GM12878 (cell line): Measurements from ENCODE around the gene ZBTB49. TPM values are rescaled to one million over a fixed set of nuclear protein-coding genes. Genes with fewer than 3 reads are reported as not detected.

Experiments used
- ATAC-seq: fragments of 200-7000 bp; cut with Tn5 transposase; 3 replicates; pipeline ENCODE4 v1.9.1; 2020; ENCODE audit warnings: mild to moderate bottlenecking, moderate library complexity
- Bru-seq: library from RNA; stranded (reverse); fragments of 400-500 nt; gene quantifications from one replicate; lab custom pipeline; 2021; lab: Mats Ljungman, UMichigan
- BruChase-seq, 2 experiments: library from RNA; stranded (reverse); fragments of 400-500 nt; gene quantifications; one replicate each; lab custom pipeline; 2021; lab: Mats Ljungman, UMichigan
- BruUV-seq: library from RNA; stranded (reverse); fragments of 400-500 nt; replicated peaks from 2 replicates; lab custom pipeline; 2021; lab: Mats Ljungman, UMichigan
- CTCF ChIA-PET: fragments of 300-600 bp; sonication (Branson Sonifier 250); formaldehyde crosslinking; extraction: SDS; loops from one replicate; lab custom pipeline; 2021; ENCODE audit warnings: inconsistent platforms; lab: Yijun Ruan, JAX
- POLR2A ChIA-PET: fragments of 350-600 bp; formaldehyde crosslinking; extraction: SDS; loops from one replicate; lab custom pipeline; 2021; ENCODE audit warnings: inconsistent platforms; lab: Charles Lee
- RAD21 ChIA-PET: fragments of 300-600 bp; sonication (Branson Sonifier 250); formaldehyde crosslinking; loops from one replicate; lab custom pipeline; 2023; ENCODE audit warnings: antibody characterized with exemption; ENCODE audit not compliant: unreplicated experiment; lab: Charles Lee
- SMC1A ChIA-PET: fragments of 300-600 bp; sonication (Branson Sonifier 250); formaldehyde crosslinking; loops from one replicate; lab custom pipeline; 2023; ENCODE audit not compliant: unreplicated experiment, uncharacterized antibody; lab: Charles Lee
- DNase-seq: peaks from one replicate; pipeline ENCODE4 v3.0.0-alpha.2; 2011; ENCODE audit warnings: low read depth, low spot score
- FAIRE-seq: peaks from 3 replicates; lab custom pipeline; 2011; peaks lifted over from hg19 to GRCh38; lab: Jason Lieb, UNC
- H2AFZ ChIP-seq: 2 replicates; pipeline ENCODE4 v1.6.0; 2011; ENCODE audit warnings: low read depth, low read length, control low read depth; ENCODE audit not compliant: control insufficient read depth
- H3K27ac ChIP-seq: 2 replicates; pipeline ENCODE4 v1.5.1; 2011; ENCODE audit warnings: control low read depth; ENCODE audit not compliant: control insufficient read depth, insufficient read depth
- H3K27me3 ChIP-seq, 2 experiments: replicated peaks in 1 of 2; 2 replicates each; pipeline versions ENCODE4 v1.6.0 to v1.6.1; 2011; ENCODE audit warnings: low read length in 1 of 2; ENCODE audit not compliant: control insufficient read depth in 2 of 2, insufficient read depth in 2 of 2
- H3K36me3 ChIP-seq, 2 experiments: 2 replicates each; pipeline ENCODE4 v1.5.1; 2011; ENCODE audit warnings: low read length in 1 of 2; ENCODE audit not compliant: control insufficient read depth in 2 of 2, insufficient read depth in 2 of 2
- H3K4me1 ChIP-seq: 2 replicates; pipeline ENCODE4 v1.6.1; 2011; ENCODE audit warnings: mild to moderate bottlenecking, low read length, moderate library complexity, mixed read lengths; ENCODE audit not compliant: control insufficient read depth, insufficient read depth
- H3K4me2 ChIP-seq: 2 replicates; pipeline ENCODE4 v1.6.0; 2011; ENCODE audit warnings: control low read depth; ENCODE audit not compliant: control insufficient read depth, insufficient read depth
- H3K4me3 ChIP-seq: fragments of 200-600 bp; sonication (generic); 2 replicates; pipeline ENCODE4 v1.5.1; 2016
- H3K79me2 ChIP-seq: 2 replicates; pipeline ENCODE4 v1.6.0; 2011; ENCODE audit warnings: low read length; ENCODE audit not compliant: control insufficient read depth, insufficient read depth
- H3K9ac ChIP-seq: 2 replicates; pipeline ENCODE4 v1.8.0; 2011; ENCODE audit warnings: low read length, control low read depth, mixed read lengths; ENCODE audit not compliant: control insufficient read depth, insufficient read depth
- H3K9me3 ChIP-seq: replicated peaks from 3 replicates; pipeline ENCODE4 v1.5.1; 2011; ENCODE audit warnings: mild to moderate bottlenecking, low read length; ENCODE audit not compliant: control insufficient read depth, insufficient read depth
- H4K20me1 ChIP-seq: 2 replicates; pipeline ENCODE4 v1.6.0; 2011; ENCODE audit not compliant: control insufficient read depth, insufficient read depth
- ASH2L ChIP-seq: fragments of 300-600, 200-600 bp; sonication (generic); IDR thresholded peaks from 2 replicates; pipeline ENCODE4 v1.6.1; 2017; ENCODE audit warnings: low read depth, mild to moderate bottlenecking, borderline replicate concordance
- ATF2 ChIP-seq: IDR thresholded peaks from 2 replicates; pipeline ENCODE4 v1.6.1; 2012; ENCODE audit warnings: low read length, inconsistent platforms
- BACH1 ChIP-seq: fragments of 450-650 bp; IDR thresholded peaks from 2 replicates; pipeline ENCODE4 v1.6.1; 2017; ENCODE audit warnings: mild to moderate bottlenecking, borderline replicate concordance
- CBFB ChIP-seq: IDR thresholded peaks from 2 replicates; pipeline ENCODE4 v1.6.1; 2016; ENCODE audit warnings: antibody characterized with exemption, low read depth
- CEBPB ChIP-seq, 2 experiments: fragments of 150-350 bp in 1 of 2; IDR thresholded peaks; 2 replicates each; pipeline ENCODE4 v1.6.1; 2012 to 2014; ENCODE audit warnings: low read depth in 2 of 2, low read length in 2 of 2, borderline replicate concordance in 1 of 2, inconsistent platforms in 1 of 2
- CHD1 ChIP-seq: IDR thresholded peaks from 2 replicates; pipeline ENCODE4 v1.6.1; 2012; ENCODE audit warnings: low read depth, low read length, improper control_type of control experiment
- CHD4 ChIP-seq: fragments of 200-600 bp; sonication (generic); IDR thresholded peaks from 2 replicates; pipeline ENCODE4 v1.6.1; 2016; ENCODE audit warnings: mild to moderate bottlenecking
- FOXK2 ChIP-seq: fragments of 450-650 bp; IDR thresholded peaks from 2 replicates; pipeline ENCODE4 v1.6.1; 2017; ENCODE audit warnings: mild to moderate bottlenecking, moderate library complexity
- HCFC1 ChIP-seq: fragments of 150-350 bp; IDR thresholded peaks from 2 replicates; pipeline ENCODE4 v1.6.1; 2014; ENCODE audit warnings: low read length
- JUND ChIP-seq: IDR thresholded peaks from 2 replicates; pipeline ENCODE4 v1.6.1; 2012; ENCODE audit warnings: low read depth, mild to moderate bottlenecking, low read length, improper control_type of control experiment, moderate library complexity
- KDM1A ChIP-seq: fragments of 200-600 bp; sonication (generic); IDR thresholded peaks from 2 replicates; pipeline ENCODE4 v1.6.1; 2016; ENCODE audit warnings: borderline replicate concordance
- MYC ChIP-seq: IDR thresholded peaks from 2 replicates; pipeline ENCODE4 v1.6.1; 2011; ENCODE audit warnings: mild to moderate bottlenecking, low read length, moderate library complexity, inconsistent platforms; ENCODE audit not compliant: insufficient read depth, insufficient replicate concordance, insufficient read length, severe bottlenecking
- SMAD1 ChIP-seq: fragments of 450-650 bp; IDR thresholded peaks from 2 replicates; pipeline ENCODE4 v1.6.1; 2018; ENCODE audit warnings: mild to moderate bottlenecking, low read depth; ENCODE audit not compliant: partially characterized antibody
- TCF3 ChIP-seq: IDR thresholded peaks from 2 replicates; pipeline ENCODE4 v1.6.1; 2012; ENCODE audit warnings: low read depth, mild to moderate bottlenecking, low read length, borderline replicate concordance; ENCODE audit not compliant: insufficient read depth
- YY1 ChIP-seq: IDR thresholded peaks from 2 replicates; pipeline ENCODE4 v1.6.1; 2011; ENCODE audit warnings: low read depth, mild to moderate bottlenecking, low read length
- ZNF622 ChIP-seq: fragments of 450-650 bp; IDR thresholded peaks from 2 replicates; pipeline ENCODE4 v1.6.1; 2017; ENCODE audit warnings: mild to moderate bottlenecking, inconsistent platforms
- WGBS: methylation state at CpG from one replicate; pipeline ENCODE4 v1.1.6; 2016; ENCODE audit warnings: low lambda C conversion rate; ENCODE audit not compliant: insufficient replicate concordance, insufficient coverage; ENCODE audit errors: missing lambda C conversion rate; 5-methylcytosine and 5-hydroxymethylcytosine counted together
- in situ Hi-C: fragments of 300-500 bp; cut with MboI; formaldehyde crosslinking; loops from 9 replicates; pipeline ENCODE4 v1.14.3; 2018; ENCODE audit warnings: mixed read lengths
- intact Hi-C: fragments of 100-400 bp; cut with micrococcal nuclease; formaldehyde crosslinking; loops from one replicate; pipeline ENCODE4 v1.14.2; 2022; ENCODE audit not compliant: unreplicated experiment
- long read RNA-seq, 2 experiments: library from polyadenylated mRNA; unstranded; transcript quantifications; one replicate each; pipeline ENCODE4 v2.0.0, GENCODE V29; 2019 to 2020
- polyA minus RNA-seq, 3 experiments: library from RNA; depleted of rRNA, polyadenylated mRNA; stranded (reverse); fragments of >200 nt; gene quantifications; 2 replicates each; pipeline ENCODE4 v1.2.3, GENCODE V29; 2011
- polyA plus RNA-seq, 11 experiments: library from polyadenylated mRNA; depleted of rRNA in 4 of 11; unstranded in 6 of 11; stranded (reverse) in 5 of 11; fragments of >200 nt; fragmentation: Nextera tagmentation in 4 of 11; fragmentation: Illumina TruSeq in 1 of 11; extraction: Ambion mirVana in 4 of 11; extraction: Trizol in 1 of 11; gene quantifications; 1 replicate in 1 of 11; 2 replicates in 10 of 11; pipeline versions ENCODE4 v1.2.1 to v1.2.3, GENCODE V29; 2011 to 2016; ENCODE audit warnings: inconsistent platforms in 2 of 11, missing spikeins in 2 of 11, low read depth in 1 of 11
- total RNA-seq, 4 experiments: library from RNA; depleted of rRNA in 3 of 4; stranded (reverse); fragments of >200 nt in 3 of 4; fragmentation: Illumina TruSeq in 1 of 4; extraction: Trizol in 1 of 4; gene quantifications; 2 replicates each; pipeline versions ENCODE4 v1.2.1 to v1.2.3, GENCODE V29; 2013 to 2021

Gene ZBTB49, protein sequence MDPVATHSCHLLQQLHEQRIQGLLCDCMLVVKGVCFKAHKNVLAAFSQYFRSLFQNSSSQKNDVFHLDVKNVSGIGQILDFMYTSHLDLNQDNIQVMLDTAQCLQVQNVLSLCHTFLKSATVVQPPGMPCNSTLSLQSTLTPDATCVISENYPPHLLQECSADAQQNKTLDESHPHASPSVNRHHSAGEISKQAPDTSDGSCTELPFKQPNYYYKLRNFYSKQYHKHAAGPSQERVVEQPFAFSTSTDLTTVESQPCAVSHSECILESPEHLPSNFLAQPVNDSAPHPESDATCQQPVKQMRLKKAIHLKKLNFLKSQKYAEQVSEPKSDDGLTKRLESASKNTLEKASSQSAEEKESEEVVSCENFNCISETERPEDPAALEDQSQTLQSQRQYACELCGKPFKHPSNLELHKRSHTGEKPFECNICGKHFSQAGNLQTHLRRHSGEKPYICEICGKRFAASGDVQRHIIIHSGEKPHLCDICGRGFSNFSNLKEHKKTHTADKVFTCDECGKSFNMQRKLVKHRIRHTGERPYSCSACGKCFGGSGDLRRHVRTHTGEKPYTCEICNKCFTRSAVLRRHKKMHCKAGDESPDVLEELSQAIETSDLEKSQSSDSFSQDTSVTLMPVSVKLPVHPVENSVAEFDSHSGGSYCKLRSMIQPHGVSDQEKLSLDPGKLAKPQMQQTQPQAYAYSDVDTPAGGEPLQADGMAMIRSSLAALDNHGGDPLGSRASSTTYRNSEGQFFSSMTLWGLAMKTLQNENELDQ
- 16.3 and 20.3 TPM in 2 replicates for total RNA-seq (2013; cell fraction: nucleolus; rRNA removed)
- 3.9 and 4.2 TPM in 2 replicates for total RNA-seq (2014; rRNA removed)
- total RNA-seq (2014; rRNA removed; fragmentation: Illumina TruSeq; extraction: Trizol): 3.2 and 4.4 TPM in 2 replicates
- total RNA-seq (2021): 3.0 and 4.4 TPM in 2 replicates
- 4.2 TPM for polyA plus RNA-seq (2011; ENCODE audit: low read depth)
- polyA plus RNA-seq (2011; rRNA removed): 4.3 and 4.5 TPM in 2 replicates
- 3.4 and 3.6 TPM in 2 replicates for polyA plus RNA-seq (2011; cell fraction: cytosol; rRNA removed)
- 6.4 and 7.0 TPM in 2 replicates for polyA plus RNA-seq (2011; cell fraction: nucleus; rRNA removed)
- polyA plus RNA-seq (2012): 2.5 and 2.6 TPM in 2 replicates
- 4.8 and 5.5 TPM in 2 replicates for polyA plus RNA-seq (2014; fragmentation: Illumina TruSeq; extraction: Trizol)
- polyA plus RNA-seq (2014; fragmentation: Nextera tagmentation; extraction: Ambion mirVana): under 1 TPM; 0.37 TPM
- 3.0 and 4.5 TPM in 2 replicates for polyA plus RNA-seq (2014; rRNA removed)
- 1 to 10 TPM; 3.8 to 4.0 TPM for polyA plus RNA-seq (2016; fragmentation: Nextera tagmentation; extraction: Ambion mirVana)
- polyA minus RNA-seq (2011; rRNA and poly(A)+ RNA removed): 5.6 and 5.9 TPM in 2 replicates
- polyA minus RNA-seq (2011; cell fraction: cytosol; rRNA and poly(A)+ RNA removed): 2.0 and 3.0 TPM in 2 replicates
- polyA minus RNA-seq (2011; cell fraction: nucleus; rRNA and poly(A)+ RNA removed): 6.3 and 6.8 TPM in 2 replicates
- Bru-seq, nascent RNA: percentile 70 among the genes with signal in this experiment
- percentile 57 among the genes with signal in this experiment for BruChase-seq, experiment 1, labeled RNA remaining after a 6-hour chase
- percentile 64 among the genes with signal in this experiment for BruChase-seq, experiment 2, labeled RNA remaining after a 2-hour chase
- long read RNA-seq, experiment 1, partial matches to known transcripts: 0 of 1 reads
- long read RNA-seq, experiment 1, other reads (novel, unspliced or antisense): 0 of 1 reads
- long read RNA-seq, experiment 2, partial matches to known transcripts: 3 of 8 reads
- long read RNA-seq, experiment 2, other reads (novel, unspliced or antisense): 3 of 8 reads

DNA sequence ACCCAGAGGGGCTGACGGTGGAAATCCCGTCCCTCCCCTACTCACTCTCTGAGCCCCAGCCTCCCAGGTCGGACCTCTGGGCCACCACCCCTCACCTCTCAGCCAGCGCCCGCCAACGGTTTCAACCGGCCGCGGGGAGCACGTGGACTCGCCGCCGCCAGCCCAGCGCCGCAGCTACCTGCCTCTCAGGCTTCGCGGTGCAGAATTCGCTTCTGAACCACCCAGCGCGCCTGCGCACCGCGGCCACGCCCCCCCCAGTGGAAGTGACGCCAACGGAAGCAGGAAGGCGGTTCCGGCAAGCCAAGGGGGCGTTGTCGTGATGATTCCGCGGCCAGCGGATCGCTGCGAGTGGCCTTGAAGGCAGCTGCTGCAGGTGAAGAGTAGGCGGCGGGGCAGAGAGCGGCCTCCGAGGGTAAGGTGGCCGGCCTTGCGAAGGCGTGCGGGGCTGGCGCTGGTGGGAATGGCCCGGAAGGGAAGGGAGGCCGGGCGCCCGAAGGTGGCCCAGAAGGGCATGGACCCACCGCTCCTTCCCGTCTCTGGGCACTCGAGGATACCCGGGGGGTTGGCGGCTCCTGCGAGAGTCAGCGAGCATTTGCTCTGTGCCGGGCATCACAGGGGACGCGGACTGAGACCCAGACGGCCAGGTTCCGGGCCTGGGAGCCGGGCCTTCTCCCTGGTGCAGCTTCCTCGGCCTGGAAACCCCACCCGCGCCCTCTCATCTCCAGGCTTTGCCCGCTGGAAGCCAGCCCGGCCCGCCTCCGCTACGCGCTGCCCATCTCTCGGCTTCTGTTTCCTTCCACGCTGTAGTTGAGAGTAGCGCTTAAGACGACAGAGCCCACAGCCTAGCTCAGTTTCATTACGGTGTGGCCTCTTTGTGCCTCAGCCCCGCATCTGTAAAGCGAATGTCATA, at the start of gene ZBTB49, which contains the start of gene LYAR:
ZBTB49 (plus strand) TSS at position 311 of the 910 bp plus-strand sequence. CDS start 9,695 bp downstream, outside the sequence.
LYAR (minus strand) TSS at position 214 of the 910 bp plus-strand sequence. CDS start 6,412 bp downstream, outside the sequence.
- Histone ChIP-seq H3K27me3 (no peaks in the 10 kb centered on the region), H3K27ac (peak within 1 kb of the TSS; percentile 71), H3K4me1 (peaks cover 6% of the 10 kb centered on the region), H3K79me2 (peaks cover 43% of the 10 kb centered on the region), H3K4me3 (peak within 1 kb of the TSS; percentile 78), H3K36me3 (peaks cover 0 to under 1% of the 10 kb centered on the region in 2 experiments; a peak in 1 of 4 replicates), H3K9ac (peak within 1 kb of the TSS; percentile 86), H4K20me1 (no peaks in the 10 kb centered on the region), H3K4me2 (peak within 1 kb of the TSS; percentile 77), H3K9me3 (no peaks in the 10 kb centered on the region; the same call in 2 of the 3 replicates), H2AFZ (peak within 1 kb of the TSS; percentile 91)
- in situ Hi-C loops (no loop called here), intact Hi-C loops (no loop called here)
- peak; percentile 86 for FAIRE-seq
- peak; percentile 69 for DNase-seq
- SMC1A ChIA-PET: no interaction called here
- POLR2A ChIA-PET: interaction anchor here (0.5 kb wide), 1 partner anchor 38 kb away, joined by 3 read pairs; no protein-coding TSS in a partner anchor
- under 1% methylated on average over 60 of the region's 77 CpGs for WGBS
- RAD21 ChIA-PET: no interaction called here
- CTCF ChIA-PET: interaction anchor here (1.0 kb wide), 1 partner anchor 13 kb away, joined by 3 read pairs; no protein-coding TSS in a partner anchor
- BruUV-seq: no TSS peak
- peak; percentile 95 for ATAC-seq
- TF ChIP-seq KDM1A (no peak), ZNF622 (no peak), YY1 (0 out of 2 replicates have a peak, but pooled peaks have one; percentile 33), CBFB (no peak), JUND (no peak), HCFC1 (peak; percentile 62), CHD1 (no peak), CEBPB (IDR thresholded peaks at IDR 0.05; ENCODE audit: borderline replicate concordance in 1 of 2, low read depth in 2 of 2, low read length in 2 of 2) (no peak), TCF3 (no peak), FOXK2 (peak; percentile 7; the same call in 1 of the 2 replicates), CHD4 (no peak), ASH2L (no peak), BACH1 (peak; percentile 51; the same call in 1 of the 2 replicates), SMAD1 (no peak), MYC (peak; percentile 78), ATF2 (no peak)
